Urothelium cell line (cell line): Measurements from ENCODE around the gene SYNGR2.
A peak's percentile ranks its signal among the peaks of the same experiment; 100 is the strongest.

ENCODE experiments used
- DNase-seq: peaks from one replicate; pipeline ENCODE4 v3.0.0; 2011; ENCODE audit warnings: low spot score, mixed read lengths
- FAIRE-seq: peaks from 2 replicates; lab custom pipeline; 2011; peaks lifted over from hg19 to GRCh38; lab: Jason Lieb, UNC

Gene SYNGR2, protein sequence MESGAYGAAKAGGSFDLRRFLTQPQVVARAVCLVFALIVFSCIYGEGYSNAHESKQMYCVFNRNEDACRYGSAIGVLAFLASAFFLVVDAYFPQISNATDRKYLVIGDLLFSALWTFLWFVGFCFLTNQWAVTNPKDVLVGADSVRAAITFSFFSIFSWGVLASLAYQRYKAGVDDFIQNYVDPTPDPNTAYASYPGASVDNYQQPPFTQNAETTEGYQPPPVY

GRCh38 chr17:78168242-78168902, at the start of gene SYNGR2:
SYNGR2 (plus strand) TSS chr17:78168581; CDS start chr17:78168617, 36 bp downstream.
- peak; percentile 93 for FAIRE-seq
- DNase-seq: peak; percentile 97

DNA sequence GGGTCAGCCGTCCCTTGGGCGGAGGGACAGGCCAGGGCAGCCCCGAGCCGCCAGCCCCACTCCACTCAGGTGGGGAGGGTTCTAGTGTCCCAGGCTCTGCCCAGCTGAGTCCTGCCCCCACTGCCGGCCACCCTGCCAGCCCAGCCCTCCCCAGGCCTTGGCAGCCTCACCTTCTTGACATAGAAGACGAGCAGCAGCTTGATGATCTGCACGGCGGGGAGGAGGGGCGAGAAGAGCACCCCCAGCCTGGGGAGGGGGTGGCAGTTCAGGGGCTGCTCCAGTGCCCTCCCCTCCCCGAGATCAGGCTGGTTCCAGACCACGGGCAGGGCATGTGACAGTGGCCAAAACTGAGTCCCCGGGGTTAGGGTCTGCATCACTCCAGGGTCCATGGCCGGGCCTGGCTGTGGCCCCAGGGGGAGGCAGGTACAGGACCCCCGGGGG, 49.6 kb upstream of the SYNGR2 start:
- DNase-seq: no peak

DNA sequence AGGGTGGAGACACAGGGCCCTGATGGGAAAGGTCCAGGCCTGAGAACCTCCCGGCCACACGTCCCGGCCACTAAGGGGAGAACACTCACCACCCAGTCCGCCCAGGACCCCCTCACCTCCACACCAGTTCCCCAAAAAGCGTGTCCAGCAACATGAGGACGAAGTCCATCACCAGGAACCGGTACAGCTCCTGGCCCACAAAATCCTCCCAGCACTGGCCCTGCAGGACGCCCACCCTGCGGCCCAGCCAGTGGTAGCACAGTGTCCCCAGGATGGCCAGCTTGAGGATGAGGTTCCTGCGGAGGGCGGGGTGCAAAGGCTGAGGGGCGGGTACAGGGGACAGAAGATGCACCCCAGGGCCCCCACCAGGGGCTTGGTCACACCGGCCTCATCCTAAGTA, 47.8 kb upstream of the SYNGR2 start:
- no peak for FAIRE-seq

More for the DNA sequence above, 49.6 kb upstream of the SYNGR2 start:
- peak; percentile 50 for FAIRE-seq

GRCh38 chr17:78120971-78121800, 47.2 kb upstream of the SYNGR2 start:
- no peak for DNase-seq
- FAIRE-seq: no peak

More for the DNA sequence above, 47.8 kb upstream of the SYNGR2 start:
- no peak for DNase-seq

DNA sequence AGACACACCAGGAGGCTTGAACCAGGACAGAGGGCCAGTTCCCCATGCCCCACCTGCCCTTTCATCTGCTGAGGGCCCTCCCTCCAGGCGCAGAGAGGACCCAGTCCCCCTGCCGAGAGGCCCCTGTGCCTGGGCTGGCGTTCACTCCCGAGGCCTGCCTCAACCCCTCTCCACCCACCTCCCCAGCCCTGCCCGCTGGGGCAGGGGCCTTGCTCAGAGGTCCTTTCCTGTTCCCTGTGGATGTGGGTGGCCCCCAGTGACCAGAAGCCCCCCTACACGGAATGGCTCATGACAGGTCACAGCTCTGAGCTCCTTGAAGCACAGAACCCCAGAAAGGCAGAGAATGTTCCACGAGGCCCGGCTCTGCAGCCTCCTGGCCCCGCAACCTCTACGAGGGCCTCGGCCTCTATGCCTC, 46.6 kb upstream of the SYNGR2 start:
- FAIRE-seq (no peak), DNase-seq (no peak)

DNA sequence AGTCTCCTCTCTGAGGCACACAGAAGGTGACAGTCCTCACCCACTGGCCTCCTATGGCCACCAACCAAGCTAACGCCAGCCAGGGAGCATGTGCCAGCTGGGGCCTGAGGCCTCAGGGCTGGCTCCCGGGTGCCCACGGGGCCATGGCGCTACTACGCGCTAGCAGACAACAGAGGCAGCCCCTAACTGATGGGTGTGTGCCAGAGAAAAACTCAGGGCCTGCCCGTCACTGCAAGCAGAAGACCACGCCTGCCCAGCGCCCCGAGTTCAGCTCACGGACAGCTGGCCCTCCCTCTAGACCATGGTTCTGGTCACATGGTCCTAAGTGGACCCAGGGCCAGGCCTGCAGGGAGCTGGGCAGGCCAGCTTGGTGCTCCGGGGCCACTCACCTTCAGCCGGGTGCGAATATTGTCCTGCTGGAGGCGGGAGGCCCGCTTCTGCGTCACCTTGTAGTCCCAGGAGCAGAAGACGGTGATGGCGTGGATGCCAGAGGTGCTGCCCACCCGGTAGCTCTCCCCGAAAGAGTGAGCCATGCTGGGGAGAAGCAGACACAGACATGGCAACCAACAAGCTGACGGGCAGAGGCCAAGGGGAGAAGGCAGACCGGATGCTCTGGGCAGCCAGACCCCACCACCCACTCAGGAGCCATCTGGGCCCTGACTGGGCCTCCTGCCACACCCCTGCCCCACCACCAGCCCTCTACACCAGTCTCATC, 46.0 kb upstream of the SYNGR2 start:
- DNase-seq: no peak
- FAIRE-seq: no peak

- FAIRE-seq (no peak), DNase-seq (no peak)
Measured at GRCh38 chr17:78122931-78123249, 45.5 kb upstream of the SYNGR2 start.

DNA sequence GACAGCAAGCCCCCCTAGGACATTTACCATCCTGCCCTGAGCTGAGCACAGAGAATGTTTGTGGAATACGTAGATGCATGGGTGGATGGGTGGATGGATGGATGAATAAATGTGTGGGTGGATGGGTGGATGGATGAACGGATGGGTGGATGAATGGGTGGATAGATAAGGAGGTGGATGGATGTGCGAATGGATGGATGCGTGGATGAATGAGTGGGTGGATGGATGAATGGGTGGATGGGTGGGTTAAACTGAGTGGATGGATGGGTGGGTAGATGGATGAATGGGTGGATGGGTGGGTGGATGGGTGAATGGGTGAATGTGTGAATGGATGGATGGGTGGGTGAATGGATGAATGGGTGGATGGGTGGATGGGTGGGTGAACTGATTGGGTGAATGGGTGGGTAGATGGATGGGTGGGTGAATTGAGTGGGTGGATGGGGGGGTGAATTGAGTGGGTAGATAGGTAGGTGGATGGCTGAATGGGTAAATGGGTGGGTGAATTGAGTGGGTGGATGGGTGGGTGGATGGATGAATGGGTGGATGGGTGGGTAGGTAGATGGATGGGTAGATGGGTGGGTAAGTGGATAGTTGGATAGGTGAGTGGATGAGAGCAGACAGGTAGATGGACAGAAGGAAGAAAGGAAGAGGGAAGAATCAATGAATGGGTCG, 45.0 kb upstream of the SYNGR2 start:
- FAIRE-seq (peak; percentile 97), DNase-seq (no peak)

DNA sequence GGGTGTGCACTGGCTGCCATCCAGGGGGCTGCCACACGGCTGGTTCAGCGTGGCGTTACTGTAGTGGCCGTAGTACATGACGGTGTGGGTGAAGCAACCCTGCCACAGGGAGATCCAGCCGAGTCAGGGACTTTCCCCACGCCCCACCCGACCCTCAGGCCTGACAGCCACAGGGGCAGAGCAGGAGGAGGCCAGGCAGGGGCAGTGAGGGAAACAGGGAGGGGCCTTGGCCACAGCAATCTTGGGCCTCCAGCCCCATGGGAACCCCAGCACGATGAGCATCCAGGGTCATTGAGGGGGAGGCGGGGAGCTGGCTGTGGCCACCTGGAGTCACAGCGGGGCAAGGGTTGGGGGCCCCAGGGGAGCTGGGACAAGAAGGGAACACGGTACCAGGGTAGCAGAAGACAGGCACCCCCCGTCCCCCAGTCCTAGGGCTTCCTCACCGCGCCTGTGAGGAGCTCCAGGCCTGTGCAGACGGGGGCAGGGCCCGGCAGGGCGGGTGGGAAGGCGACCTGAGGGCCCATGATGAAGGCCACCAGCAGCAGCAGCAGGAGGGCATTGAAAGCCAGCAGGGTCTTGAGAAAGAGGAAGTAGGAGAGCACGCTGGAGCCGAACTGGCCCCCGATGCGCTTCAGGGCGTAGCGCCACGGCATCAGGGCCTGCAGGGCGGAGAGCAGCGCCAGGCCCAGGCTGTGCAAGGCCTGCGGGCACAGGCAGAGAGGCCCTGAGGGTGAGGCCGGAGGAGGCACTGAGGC, 44.1 kb upstream of the SYNGR2 start:
- no peak for DNase-seq
- FAIRE-seq: no peak

- FAIRE-seq (no peak), DNase-seq (no peak)
Measured at GRCh38 chr17:78124836-78125137, 43.6 kb upstream of the SYNGR2 start.

- no peak for FAIRE-seq
- no peak for DNase-seq
Measured at GRCh38 chr17:78125138-78125913, 43.1 kb upstream of the SYNGR2 start.

GRCh38 chr17:78125976-78126894, 42.1 kb upstream of the SYNGR2 start:
- DNase-seq (no peak), FAIRE-seq (no peak)

GRCh38 chr17:78126895-78127238, 41.5 kb upstream of the SYNGR2 start:
- DNase-seq: no peak
- FAIRE-seq: no peak

GRCh38 chr17:78127239-78127887, 41.0 kb upstream of the SYNGR2 start:
- no peak for DNase-seq
- no peak for FAIRE-seq

DNA sequence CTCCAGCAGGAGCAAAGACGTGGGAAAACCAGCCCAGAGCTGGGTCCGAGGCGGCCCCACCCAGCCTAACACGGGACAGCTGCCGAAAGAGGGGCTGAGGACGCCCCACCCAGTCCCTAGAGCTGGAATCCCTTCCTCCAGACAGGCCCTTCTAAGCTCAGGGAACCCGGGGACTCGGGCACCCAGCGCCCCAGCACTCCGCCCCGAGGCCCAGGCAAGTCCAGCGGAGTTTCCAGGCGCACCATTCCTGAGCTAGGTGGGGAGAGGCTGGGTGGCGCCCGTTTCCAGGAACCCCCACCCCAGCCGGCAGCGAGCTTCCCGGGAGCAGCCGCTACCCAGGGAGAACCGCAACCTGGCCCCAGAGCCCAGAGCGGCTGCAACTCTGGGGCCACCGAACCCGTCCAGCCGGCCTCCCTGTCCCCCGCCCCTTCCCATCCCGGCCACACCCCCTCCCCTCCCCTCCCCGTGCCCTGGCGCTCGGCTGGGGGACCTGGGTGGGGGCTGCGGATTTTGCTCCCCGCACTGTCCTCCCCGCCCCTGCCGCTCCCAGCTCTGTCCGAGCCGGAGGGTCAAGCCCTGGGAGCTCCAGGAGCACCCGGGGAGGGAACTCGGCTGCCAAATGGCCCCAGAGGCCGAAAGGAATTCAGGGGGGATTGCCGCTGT, 40.4 kb upstream of the SYNGR2 start:
- peak; percentile 58 for DNase-seq
- no peak for FAIRE-seq

DNA sequence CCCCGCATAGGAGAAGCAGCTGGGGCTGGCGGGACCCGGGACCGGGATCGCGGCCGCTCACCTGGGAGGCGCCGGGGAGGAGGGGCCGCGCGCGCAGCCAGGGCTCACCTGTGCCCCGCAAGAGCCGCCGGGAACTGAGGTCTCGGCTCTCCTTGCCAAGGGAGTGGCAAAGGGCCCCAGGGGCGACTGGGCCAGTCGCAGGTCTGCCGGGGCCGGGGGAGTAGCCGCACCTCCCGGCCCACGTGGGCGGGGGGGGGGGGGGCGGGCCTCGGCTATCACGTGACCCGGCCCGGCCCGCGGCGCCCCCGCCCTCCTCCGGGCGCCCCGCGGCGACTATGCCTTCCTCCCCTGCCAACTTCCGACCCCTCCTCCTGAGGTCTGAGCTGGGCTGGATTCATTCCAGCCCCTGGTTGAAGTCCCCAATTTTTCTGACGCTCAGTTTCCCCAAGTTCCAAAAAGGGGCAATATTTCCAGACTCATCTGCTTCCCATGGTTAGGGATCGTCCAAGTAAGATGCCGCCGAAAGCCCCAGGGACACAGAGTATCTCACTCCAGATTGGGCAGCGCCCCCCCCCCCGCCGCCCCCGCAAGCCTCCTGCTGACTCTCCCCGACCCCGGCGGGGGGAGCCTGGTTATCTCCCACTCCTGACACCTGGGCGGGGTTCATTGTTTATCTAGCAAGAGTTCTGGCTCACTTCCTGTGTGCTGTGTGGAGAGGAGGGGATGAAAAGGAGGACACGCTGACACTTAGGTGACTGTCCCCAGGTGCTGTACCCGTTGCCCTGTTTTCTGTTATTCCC, 39.6 kb upstream of the SYNGR2 start, which contains the start of gene TMC6:
TMC6 (minus strand) TSS at position 205 of the 800 bp plus-strand sequence. CDS start 1,923 bp downstream, outside the sequence.
- FAIRE-seq: peak; percentile 94

More for the DNA sequence above, 39.6 kb upstream of the SYNGR2 start, which contains the start of gene TMC6:
- peak; percentile 93 for DNase-seq
